GM12878 (cell line): ENCODE measurements around the gene SYTL4. TPM values are rescaled to one million over a fixed set of nuclear protein-coding genes. Genes with fewer than 3 reads are reported as not detected.

Experiments used
- ATAC-seq: fragments of 200-7000 bp; cut with Tn5 transposase; 3 replicates; pipeline ENCODE4 v1.9.1; 2020; ENCODE audit warnings: mild to moderate bottlenecking, moderate library complexity
- Bru-seq: library from RNA; stranded (reverse); fragments of 400-500 nt; gene quantifications from one replicate; lab custom pipeline; 2021; lab: Mats Ljungman, UMichigan
- BruChase-seq, 2 experiments: library from RNA; stranded (reverse); fragments of 400-500 nt; gene quantifications; one replicate each; lab custom pipeline; 2021; lab: Mats Ljungman, UMichigan
- BruUV-seq: library from RNA; stranded (reverse); fragments of 400-500 nt; replicated peaks from 2 replicates; lab custom pipeline; 2021; lab: Mats Ljungman, UMichigan
- CTCF ChIA-PET: fragments of 300-600 bp; sonication (Branson Sonifier 250); formaldehyde crosslinking; extraction: SDS; loops from one replicate; lab custom pipeline; 2021; ENCODE audit warnings: inconsistent platforms; lab: Yijun Ruan, JAX
- POLR2A ChIA-PET: fragments of 350-600 bp; formaldehyde crosslinking; extraction: SDS; loops from one replicate; lab custom pipeline; 2021; ENCODE audit warnings: inconsistent platforms; lab: Charles Lee
- RAD21 ChIA-PET: fragments of 300-600 bp; sonication (Branson Sonifier 250); formaldehyde crosslinking; loops from one replicate; lab custom pipeline; 2023; ENCODE audit warnings: antibody characterized with exemption; ENCODE audit not compliant: unreplicated experiment; lab: Charles Lee
- SMC1A ChIA-PET: fragments of 300-600 bp; sonication (Branson Sonifier 250); formaldehyde crosslinking; loops from one replicate; lab custom pipeline; 2023; ENCODE audit not compliant: unreplicated experiment, uncharacterized antibody; lab: Charles Lee
- DNase-seq: peaks from one replicate; pipeline ENCODE4 v3.0.0-alpha.2; 2011; ENCODE audit warnings: low read depth, low spot score
- FAIRE-seq: peaks from 3 replicates; lab custom pipeline; 2011; peaks lifted over from hg19 to GRCh38; lab: Jason Lieb, UNC
- H2AFZ ChIP-seq: 2 replicates; pipeline ENCODE4 v1.6.0; 2011; ENCODE audit warnings: low read depth, low read length, control low read depth; ENCODE audit not compliant: control insufficient read depth
- H3K27ac ChIP-seq: 2 replicates; pipeline ENCODE4 v1.5.1; 2011; ENCODE audit warnings: control low read depth; ENCODE audit not compliant: control insufficient read depth, insufficient read depth
- H3K27me3 ChIP-seq, 2 experiments: replicated peaks in 1 of 2; 2 replicates each; pipeline versions ENCODE4 v1.6.0 to v1.6.1; 2011; ENCODE audit warnings: low read length in 1 of 2; ENCODE audit not compliant: control insufficient read depth in 2 of 2, insufficient read depth in 2 of 2
- H3K36me3 ChIP-seq, 2 experiments: 2 replicates each; pipeline ENCODE4 v1.5.1; 2011; ENCODE audit warnings: low read length in 1 of 2; ENCODE audit not compliant: control insufficient read depth in 2 of 2, insufficient read depth in 2 of 2
- H3K4me1 ChIP-seq: 2 replicates; pipeline ENCODE4 v1.6.1; 2011; ENCODE audit warnings: mild to moderate bottlenecking, low read length, moderate library complexity, mixed read lengths; ENCODE audit not compliant: control insufficient read depth, insufficient read depth
- H3K4me2 ChIP-seq: 2 replicates; pipeline ENCODE4 v1.6.0; 2011; ENCODE audit warnings: control low read depth; ENCODE audit not compliant: control insufficient read depth, insufficient read depth
- H3K4me3 ChIP-seq: fragments of 200-600 bp; sonication (generic); 2 replicates; pipeline ENCODE4 v1.5.1; 2016
- H3K79me2 ChIP-seq: 2 replicates; pipeline ENCODE4 v1.6.0; 2011; ENCODE audit warnings: low read length; ENCODE audit not compliant: control insufficient read depth, insufficient read depth
- H3K9ac ChIP-seq: 2 replicates; pipeline ENCODE4 v1.8.0; 2011; ENCODE audit warnings: low read length, control low read depth, mixed read lengths; ENCODE audit not compliant: control insufficient read depth, insufficient read depth
- H3K9me3 ChIP-seq: replicated peaks from 3 replicates; pipeline ENCODE4 v1.5.1; 2011; ENCODE audit warnings: mild to moderate bottlenecking, low read length; ENCODE audit not compliant: control insufficient read depth, insufficient read depth
- H4K20me1 ChIP-seq: 2 replicates; pipeline ENCODE4 v1.6.0; 2011; ENCODE audit not compliant: control insufficient read depth, insufficient read depth
- BMI1 ChIP-seq: fragments of 450-650 bp; IDR thresholded peaks from 2 replicates; pipeline ENCODE4 v1.6.1; 2016; ENCODE audit warnings: mild to moderate bottlenecking, moderate library complexity, borderline replicate concordance
- CHD4 ChIP-seq: fragments of 200-600 bp; sonication (generic); IDR thresholded peaks from 2 replicates; pipeline ENCODE4 v1.6.1; 2016; ENCODE audit warnings: mild to moderate bottlenecking
- CTCF ChIP-seq, 3 experiments: IDR thresholded peaks in 2 of 3; conservative IDR thresholded peaks in 1 of 3; 2 replicates each; pipeline ENCODE4 v1.5.1; 2011; ENCODE audit warnings: low read depth in 3 of 3, low read length in 3 of 3, mild to moderate bottlenecking in 3 of 3, control low read depth in 2 of 3, moderate library complexity in 2 of 3, inconsistent platforms in 1 of 3, mixed read lengths in 1 of 3; ENCODE audit not compliant: control insufficient read depth in 2 of 3, insufficient read depth in 1 of 3; ENCODE audit errors: extremely low read depth in 1 of 3
- DPF2 ChIP-seq: fragments of 450-650 bp; IDR thresholded peaks from 2 replicates; pipeline ENCODE4 v1.6.1; 2017; ENCODE audit warnings: mild to moderate bottlenecking
- HDAC6 ChIP-seq: fragments of 200-600 bp; sonication (generic); IDR thresholded peaks from one replicate; pipeline ENCODE4 v1.8.0; 2017; ENCODE audit warnings: antibody characterized with exemption; ENCODE audit not compliant: unreplicated experiment
- JUNB ChIP-seq: IDR thresholded peaks from 2 replicates; pipeline ENCODE4 v1.6.1; 2016; ENCODE audit warnings: antibody characterized with exemption, mild to moderate bottlenecking
- NBN ChIP-seq: fragments of 450-650 bp; IDR thresholded peaks from 2 replicates; pipeline ENCODE4 v1.6.1; 2016
- NKRF ChIP-seq: fragments of 450-650 bp; conservative IDR thresholded peaks from 2 replicates; pipeline ENCODE4 v1.6.1; 2017; ENCODE audit warnings: mild to moderate bottlenecking, moderate library complexity
- RAD21 ChIP-seq: IDR thresholded peaks from 2 replicates; pipeline ENCODE4 v1.6.1; 2011; ENCODE audit warnings: mild to moderate bottlenecking, low read depth, low read length, moderate library complexity; ENCODE audit not compliant: insufficient read depth
- ZNF24 ChIP-seq: fragments of 450-650 bp; IDR thresholded peaks from 2 replicates; pipeline ENCODE4 v1.6.1; 2017; ENCODE audit warnings: antibody characterized with exemption, mild to moderate bottlenecking
- ZNF592 ChIP-seq: fragments of 450-650 bp; IDR thresholded peaks from 2 replicates; pipeline ENCODE4 v1.6.1; 2017; ENCODE audit warnings: mild to moderate bottlenecking, moderate library complexity
- WGBS: methylation state at CpG from one replicate; pipeline ENCODE4 v1.1.6; 2016; ENCODE audit warnings: low lambda C conversion rate; ENCODE audit not compliant: insufficient replicate concordance, insufficient coverage; ENCODE audit errors: missing lambda C conversion rate; 5-methylcytosine and 5-hydroxymethylcytosine counted together
- in situ Hi-C: fragments of 300-500 bp; cut with MboI; formaldehyde crosslinking; loops from 9 replicates; pipeline ENCODE4 v1.14.3; 2018; ENCODE audit warnings: mixed read lengths
- intact Hi-C: fragments of 100-400 bp; cut with micrococcal nuclease; formaldehyde crosslinking; loops from one replicate; pipeline ENCODE4 v1.14.2; 2022; ENCODE audit not compliant: unreplicated experiment
- long read RNA-seq, 2 experiments: library from polyadenylated mRNA; unstranded; transcript quantifications; one replicate each; pipeline ENCODE4 v2.0.0, GENCODE V29; 2019 to 2020
- polyA minus RNA-seq, 3 experiments: library from RNA; depleted of rRNA, polyadenylated mRNA; stranded (reverse); fragments of >200 nt; gene quantifications; 2 replicates each; pipeline ENCODE4 v1.2.3, GENCODE V29; 2011
- polyA plus RNA-seq, 11 experiments: library from polyadenylated mRNA; depleted of rRNA in 4 of 11; unstranded in 6 of 11; stranded (reverse) in 5 of 11; fragments of >200 nt; fragmentation: Nextera tagmentation in 4 of 11; fragmentation: Illumina TruSeq in 1 of 11; extraction: Ambion mirVana in 4 of 11; extraction: Trizol in 1 of 11; gene quantifications; 1 replicate in 1 of 11; 2 replicates in 10 of 11; pipeline versions ENCODE4 v1.2.1 to v1.2.3, GENCODE V29; 2011 to 2016; ENCODE audit warnings: inconsistent platforms in 2 of 11, missing spikeins in 2 of 11, low read depth in 1 of 11
- total RNA-seq, 4 experiments: library from RNA; depleted of rRNA in 3 of 4; stranded (reverse); fragments of >200 nt in 3 of 4; fragmentation: Illumina TruSeq in 1 of 4; extraction: Trizol in 1 of 4; gene quantifications; 2 replicates each; pipeline versions ENCODE4 v1.2.1 to v1.2.3, GENCODE V29; 2013 to 2021

Gene SYTL4
- total RNA-seq (2013; cell fraction: nucleolus; rRNA removed): not detected in 2 replicates
- total RNA-seq (2014; rRNA removed) (0.11 and 0.22 TPM in 2 replicates), total RNA-seq (2014; rRNA removed; fragmentation: Illumina TruSeq; extraction: Trizol) (0.09 and 0.31 TPM in 2 replicates), total RNA-seq (2021) (0.74 TPM in 1 of 2 replicates, not detected in the other), polyA plus RNA-seq (2011; rRNA removed) (not detected in 2 replicates), polyA plus RNA-seq (2014; fragmentation: Illumina TruSeq; extraction: Trizol) (0.22 and 0.38 TPM in 2 replicates), polyA plus RNA-seq (2014; fragmentation: Nextera tagmentation; extraction: Ambion mirVana) (under 1 TPM; 0.13 to 0.29 TPM), polyA plus RNA-seq (2014; rRNA removed) (0.15 and 0.17 TPM in 2 replicates), polyA plus RNA-seq (2016; fragmentation: Nextera tagmentation; extraction: Ambion mirVana) (under 1 TPM in 1 of 2 experiments, not detected in 1; 0.07 TPM), polyA minus RNA-seq (2011; rRNA and poly(A)+ RNA removed) (not detected in 2 replicates), Bru-seq, nascent RNA (not detected), BruChase-seq, experiment 1, labeled RNA remaining after a 6-hour chase (percentile 4 among the genes with signal in this experiment), BruChase-seq, experiment 2, labeled RNA remaining after a 2-hour chase (percentile 2 among the genes with signal in this experiment)
- not detected for polyA plus RNA-seq (2011; ENCODE audit: low read depth)
- 0.03 TPM in 1 of 2 replicates, not detected in the other for polyA plus RNA-seq (2011; cell fraction: cytosol; rRNA removed)
- polyA plus RNA-seq (2011; cell fraction: nucleus; rRNA removed): not detected in 2 replicates
- 0.14 TPM in 1 of 2 replicates, not detected in the other for polyA plus RNA-seq (2012)
- polyA minus RNA-seq (2011; cell fraction: cytosol; rRNA and poly(A)+ RNA removed): not detected in 2 replicates
- not detected in 2 replicates for polyA minus RNA-seq (2011; cell fraction: nucleus; rRNA and poly(A)+ RNA removed)
- long read RNA-seq, experiment 1: 0 reads
- long read RNA-seq, experiment 2: 0 reads

GRCh38 chrX:100731441-100732281 is at the start of gene SYTL4:
TSS of gene SYTL4 (minus strand) at chrX:100732121. CDS start at chrX:100702037, 30,084 bp downstream.
- no peak for ATAC-seq
- CTCF ChIA-PET: interaction anchor here (1.3 kb wide), 1 partner anchor 37 kb away, joined by 6 read pairs; no protein-coding TSS in a partner anchor
- Histone ChIP-seq H3K9me3 (no peaks in the 10 kb centered on the region), H4K20me1 (no peaks in the 10 kb centered on the region), H3K27ac (no peak within 1 kb of the TSS), H3K27me3 (peaks cover 2 to 6% of the 10 kb centered on the region in 2 experiments; a peak in 1 of 4 replicates), H3K4me2 (no peak within 1 kb of the TSS), H3K36me3 (no peaks in the 10 kb centered on the region), H3K4me3 (no peak within 1 kb of the TSS), H2AFZ (no peak within 1 kb of the TSS), H3K79me2 (no peaks in the 10 kb centered on the region), H3K9ac (no peak within 1 kb of the TSS), H3K4me1 (no peaks in the 10 kb centered on the region)
- TF ChIP-seq NKRF: no peak
- TF ChIP-seq CTCF (IDR thresholded peaks at IDR 0.05 in 2 of 3, conservative IDR thresholded peaks at IDR 0.05 in 1 of 3; ENCODE audit: control insufficient read depth in 2 of 3, extremely low read depth in 1 of 3, insufficient read depth in 1 of 3, low read depth in 3 of 3, low read length in 3 of 3): no peak
- no peak for TF ChIP-seq ZNF24
- no peak for TF ChIP-seq JUNB
- TF ChIP-seq CHD4: no peak
- TF ChIP-seq ZNF592: no peak
- no peak for TF ChIP-seq BMI1
- TF ChIP-seq RAD21: no peak
- TF ChIP-seq DPF2: no peak
- no peak for TF ChIP-seq HDAC6
- TF ChIP-seq NBN: no peak
- no TSS peak for BruUV-seq
- in situ Hi-C loops (no loop called here), intact Hi-C loops (no loop called here)
- RAD21 ChIA-PET: no interaction called here
- SMC1A ChIA-PET: no interaction called here
- WGBS: 48% methylated on average over 51 of the region's 60 CpGs
- POLR2A ChIA-PET: no interaction called here
- no peak for DNase-seq
- no peak for FAIRE-seq
